Measurements from ENCODE around the gene YY2.
"Not testable (repeated sequence)": the region's sequence is repeated elsewhere in the genome, so short reads cannot be mapped to it uniquely, and the experiment has no call there.

The YY2 gene

DNA sequence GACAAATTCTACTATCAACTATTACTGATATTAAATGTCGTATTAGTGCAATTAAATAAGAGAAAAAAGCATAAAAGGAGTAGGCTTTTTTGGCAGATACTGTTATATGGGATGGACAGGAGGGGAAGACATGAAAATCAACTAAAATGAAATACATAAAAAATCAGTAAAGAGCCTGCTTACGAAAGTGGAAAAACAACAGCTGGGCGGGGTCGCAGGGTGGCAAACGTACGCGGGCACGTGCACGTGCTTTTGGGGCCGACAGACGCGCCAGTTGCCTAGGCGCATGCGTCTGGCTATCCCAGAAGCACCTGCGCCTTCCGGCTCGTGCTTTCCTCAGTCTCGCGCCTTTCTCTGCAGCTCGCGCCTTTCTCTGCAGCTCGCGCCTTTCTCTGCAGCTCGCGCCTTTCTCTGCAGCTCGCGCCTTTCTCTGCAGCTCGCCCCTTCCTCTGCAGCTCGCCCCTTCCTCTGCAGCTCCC lies at the start of gene YY2:
YY2 (plus strand) TSS at position 51 of the 479 bp plus-strand sequence. CDS start 498 bp downstream, outside the sequence.
- DNase-seq (ENCODE audit: low read depth in 4 of 4, low spot score in 1 of 4), result no peak

DNA sequence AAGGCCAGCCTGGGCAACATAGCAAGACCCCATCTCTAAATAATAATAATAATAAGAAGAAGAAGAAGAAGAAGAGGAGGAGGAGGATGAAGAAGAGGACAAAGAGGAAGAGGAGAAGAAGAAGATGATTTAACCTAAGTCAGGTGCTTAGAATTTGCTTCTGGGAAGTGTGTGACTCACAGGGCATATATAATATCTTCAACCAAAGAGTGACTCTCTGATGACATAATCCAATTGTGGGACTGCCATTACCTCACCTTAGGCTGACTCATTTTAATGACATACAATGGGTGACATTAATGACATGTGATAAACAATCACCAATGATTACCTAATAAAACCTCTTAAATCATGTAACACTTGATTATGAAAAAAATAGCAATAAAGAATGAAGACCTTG lies 49.1 kb upstream of the YY2 start:
- DNase-seq (ENCODE audit: low read depth in 4 of 4, low spot score in 1 of 4), result no peak

DNA sequence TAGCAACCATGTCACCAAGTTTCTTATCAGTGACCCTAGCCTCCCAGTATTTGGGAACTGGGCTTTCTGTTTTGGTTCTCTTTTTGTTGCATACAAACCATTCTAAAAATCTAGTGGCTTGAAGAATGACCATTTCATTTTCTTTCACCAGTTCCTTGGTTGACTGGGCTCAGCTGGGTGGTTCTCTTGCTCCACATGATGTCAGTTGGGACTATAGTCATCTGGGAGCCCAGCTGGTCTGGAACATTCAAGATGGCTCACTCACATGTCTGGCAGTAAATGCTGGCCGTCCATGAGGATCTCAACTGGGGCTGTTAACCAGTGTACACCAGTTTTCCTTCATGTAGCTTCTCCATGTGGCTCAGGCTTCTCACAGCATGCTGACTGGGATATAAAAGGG lies 44.0 kb upstream of the YY2 start:
- DNase-seq (ENCODE audit: low read depth in 4 of 4, low spot score in 1 of 4), result no peak

- no peak for DNase-seq (ENCODE audit: low read depth in 4 of 4, low spot score in 1 of 4)
Observed at GRCh38 chrX:21812628-21813027, 43.2 kb upstream of the YY2 start.

DNA sequence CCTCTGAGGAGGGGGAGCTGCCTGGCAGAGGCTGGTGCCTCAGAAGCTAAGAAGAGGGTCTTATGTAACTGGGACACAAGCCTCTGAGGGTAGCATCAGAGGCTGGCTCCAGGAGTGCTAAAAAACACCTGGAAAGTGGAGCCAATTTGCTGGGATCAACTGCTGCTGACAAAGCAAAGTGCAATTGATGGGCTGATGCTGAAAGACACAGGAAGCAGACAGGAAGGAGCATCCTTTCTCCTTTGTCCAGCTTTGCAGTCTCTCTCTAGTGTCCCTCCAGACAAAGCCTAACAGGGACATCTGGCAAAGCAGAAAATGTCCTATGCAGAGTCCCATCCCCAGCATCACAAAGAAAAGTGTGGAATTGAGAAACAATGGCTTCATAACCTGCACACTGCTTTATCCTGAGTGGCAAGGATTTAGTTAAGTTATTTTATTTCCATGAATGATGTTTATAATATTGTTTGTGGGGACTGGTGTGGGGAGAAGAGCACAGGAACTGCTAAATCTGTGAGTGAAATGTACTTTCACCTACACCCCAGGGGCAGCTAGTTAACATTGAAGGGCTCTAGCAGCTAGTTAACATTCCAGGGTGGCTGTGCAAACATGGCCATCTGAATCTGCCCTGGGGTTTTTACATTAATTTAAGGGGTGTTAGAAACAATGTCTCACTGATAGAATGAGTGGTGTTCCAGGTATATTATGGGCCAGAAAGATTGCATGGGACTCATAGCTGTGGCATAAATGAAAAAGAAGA lies 42.0 kb upstream of the YY2 start:
- DNase-seq (ENCODE audit: low read depth in 4 of 4, low spot score in 1 of 4), result no peak

- DNase-seq (ENCODE audit: low read depth in 4 of 4, low spot score in 1 of 4), result no peak
Observed at GRCh38 chrX:21816136-21816535, 39.7 kb upstream of the YY2 start.

- not testable (repeated sequence) for DNase-seq (ENCODE audit: low read depth in 4 of 4, low spot score in 1 of 4)
Observed at GRCh38 chrX:21820170-21820569, 35.6 kb upstream of the YY2 start.

GRCh38 chrX:21821875-21822274 lies 33.9 kb upstream of the YY2 start:
- no peak for DNase-seq (ENCODE audit: low read depth in 4 of 4, low spot score in 1 of 4)

- DNase-seq (ENCODE audit: low read depth in 4 of 4, low spot score in 1 of 4), result no peak
Observed at GRCh38 chrX:21831496-21831895, 24.3 kb upstream of the YY2 start.

GRCh38 chrX:21837056-21837455 lies 18.7 kb upstream of the YY2 start:
- DNase-seq (ENCODE audit: low read depth in 4 of 4, low spot score in 1 of 4), result no peak

DNA sequence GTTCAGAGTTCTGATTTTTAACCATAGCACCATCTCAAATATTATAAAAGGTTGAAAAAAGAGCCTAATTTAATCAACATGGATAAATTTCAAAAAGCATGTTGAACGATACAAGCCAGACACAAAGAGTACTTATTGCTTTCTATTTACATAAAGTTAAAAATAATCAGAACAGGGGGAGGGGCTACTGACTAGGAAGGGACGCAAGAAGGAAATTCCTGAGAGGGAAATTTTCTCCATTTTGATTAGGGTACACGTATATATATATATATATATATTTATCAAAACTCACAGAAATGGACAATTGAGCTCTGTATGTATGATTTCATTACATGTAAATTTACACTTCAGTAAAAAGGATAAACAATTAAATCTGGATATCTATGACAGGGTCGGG lies 16.9 kb upstream of the YY2 start:
- no peak for DNase-seq (ENCODE audit: low read depth in 4 of 4, low spot score in 1 of 4)

DNA sequence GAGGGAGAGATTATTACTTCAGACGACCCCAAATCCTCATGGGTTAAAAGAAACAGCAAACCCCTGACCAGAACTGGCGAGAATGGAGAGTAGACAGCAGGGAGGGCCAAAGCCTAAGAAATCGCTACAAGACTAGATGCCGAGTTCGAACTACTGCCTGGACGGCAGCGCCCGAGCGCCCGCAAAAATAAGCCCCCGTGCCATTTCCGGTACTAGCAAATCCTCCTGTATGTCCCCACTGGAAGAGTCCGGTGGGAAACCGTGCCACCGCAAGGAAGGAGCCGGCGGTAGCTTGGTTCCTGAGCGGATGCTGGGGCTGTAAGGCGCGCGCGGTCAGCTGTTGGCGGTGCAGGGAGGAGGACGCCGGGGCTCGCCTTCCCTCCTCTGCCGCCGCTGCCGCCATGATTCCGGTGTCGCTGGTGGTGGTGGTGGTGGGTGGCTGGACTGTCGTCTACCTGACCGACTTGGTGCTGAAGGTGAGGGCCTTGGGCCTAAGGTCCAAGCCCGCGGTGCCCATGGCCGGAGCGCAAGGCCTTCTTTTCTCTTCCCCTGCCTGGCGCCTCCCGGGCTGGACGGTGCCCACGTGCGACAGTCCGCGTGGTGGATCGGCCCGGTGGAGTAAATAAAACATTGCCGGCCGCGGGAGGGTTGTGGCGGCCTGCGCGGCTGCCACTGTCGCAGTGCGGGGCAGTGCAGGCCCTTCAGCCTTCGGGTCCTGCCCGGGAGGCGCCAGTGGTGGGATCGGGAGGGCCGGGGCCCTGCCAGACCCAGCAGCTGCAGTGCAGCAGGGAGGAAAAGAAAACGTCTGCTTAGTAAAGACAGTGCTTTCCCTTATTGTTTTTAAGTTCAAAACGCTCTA lies 16.2 kb upstream of the YY2 start, which contains the start of gene MBTPS2:
MBTPS2 (plus strand) TSS at position 284 of the 859 bp plus-strand sequence; CDS start at position 402, 118 bp downstream.
- peak; percentile 52 to 70 (median 64) for DNase-seq (ENCODE audit: low read depth in 4 of 4, low spot score in 1 of 4)

DNA sequence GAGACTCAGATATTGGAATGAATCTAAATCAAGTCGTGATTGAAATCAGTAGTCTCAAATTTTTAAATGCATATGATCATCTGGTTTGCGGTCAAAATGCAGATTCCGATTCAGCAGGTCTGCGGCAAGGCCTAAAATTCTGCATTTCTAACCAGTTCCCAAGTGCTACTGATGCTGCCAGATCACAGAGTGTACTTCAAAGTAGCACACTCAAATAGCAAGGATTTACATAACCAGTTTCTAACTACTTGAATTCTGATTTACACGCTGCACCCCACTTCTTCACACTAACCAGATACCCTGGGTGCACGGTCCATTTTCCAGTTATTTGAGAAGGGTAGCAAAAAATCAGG lies 15.6 kb upstream of the YY2 start:
- peak in 2 of 4 experiments; percentile 1 to 7 for DNase-seq (ENCODE audit: low read depth in 4 of 4, low spot score in 1 of 4)

DNA sequence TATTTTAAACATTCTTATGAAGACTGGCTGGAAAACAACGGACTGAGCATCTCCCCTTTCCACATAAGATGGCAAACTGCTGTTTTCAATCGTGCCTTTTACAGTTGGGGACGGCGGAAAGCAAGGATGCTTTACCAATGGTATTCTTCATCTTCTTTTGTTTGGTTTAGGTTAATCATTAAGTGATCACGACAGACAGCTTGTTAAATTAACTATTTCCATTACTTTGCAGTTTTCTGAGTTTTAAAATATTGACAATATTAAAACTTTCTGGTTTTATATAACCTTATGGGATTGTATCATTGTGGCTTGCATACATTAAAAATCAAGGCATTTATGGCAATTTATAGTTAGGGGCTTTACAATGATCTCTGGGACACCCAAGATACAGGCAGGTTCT lies 12.6 kb upstream of the YY2 start:
- no peak for DNase-seq (ENCODE audit: low read depth in 4 of 4, low spot score in 1 of 4)

GRCh38 chrX:21845096-21845495 lies 10.7 kb upstream of the YY2 start:
- no peak for DNase-seq (ENCODE audit: low read depth in 4 of 4, low spot score in 1 of 4)

DNA sequence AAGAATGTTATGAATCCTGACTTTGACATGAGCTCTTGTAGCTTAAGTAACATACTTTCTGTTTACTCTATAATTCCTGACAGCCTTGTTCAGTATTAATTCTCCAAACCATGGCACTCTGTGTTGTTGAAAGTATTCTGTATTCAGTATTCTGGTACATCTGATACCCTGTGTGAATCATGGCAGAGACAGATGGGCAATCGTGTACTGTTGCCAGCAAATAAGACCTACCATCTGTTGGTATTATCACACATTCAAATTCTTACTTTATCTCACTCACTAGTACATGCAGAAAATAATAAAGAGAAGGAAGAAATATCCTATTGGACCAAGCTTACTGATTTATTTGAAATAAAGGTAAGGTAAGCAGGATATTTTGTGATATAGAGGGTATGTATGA lies 8.4 kb upstream of the YY2 start:
- no peak for DNase-seq (ENCODE audit: low read depth in 4 of 4, low spot score in 1 of 4)

DNA sequence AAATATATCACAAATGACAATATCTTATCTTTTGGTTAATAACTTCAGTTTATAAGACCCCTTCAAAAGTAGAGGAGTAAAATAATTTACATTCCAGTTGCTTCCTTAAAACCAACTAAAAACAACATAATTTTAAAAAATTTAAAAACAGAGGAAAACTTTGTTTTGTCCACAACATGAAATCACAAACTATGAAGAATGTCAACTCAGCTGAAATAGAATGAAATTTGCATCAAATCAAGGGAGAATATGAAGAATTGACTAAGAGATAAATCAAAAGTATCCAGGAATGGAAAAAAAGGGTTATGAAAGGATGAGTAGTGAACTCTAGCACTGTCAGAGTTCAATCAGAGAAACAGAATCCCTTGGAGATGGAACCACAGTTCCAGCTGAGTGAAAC lies 2.2 kb upstream of the YY2 start:
- no peak for DNase-seq (ENCODE audit: low read depth in 4 of 4, low spot score in 1 of 4)

DNA sequence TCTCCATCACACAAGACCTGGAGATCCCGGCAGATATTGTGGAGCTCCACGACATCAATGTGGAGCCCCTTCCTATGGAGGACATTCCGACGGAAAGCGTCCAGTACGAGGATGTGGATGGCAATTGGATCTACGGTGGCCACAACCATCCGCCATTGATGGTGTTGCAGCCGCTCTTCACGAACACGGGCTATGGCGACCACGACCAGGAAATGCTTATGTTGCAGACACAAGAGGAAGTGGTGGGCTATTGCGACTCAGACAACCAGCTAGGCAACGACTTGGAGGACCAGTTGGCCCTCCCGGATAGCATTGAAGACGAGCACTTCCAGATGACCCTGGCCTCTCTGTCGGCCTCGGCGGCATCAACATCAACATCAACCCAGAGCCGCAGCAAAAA lies 717 bp downstream of the YY2 start:
- DNase-seq (ENCODE audit: low read depth in 4 of 4, low spot score in 1 of 4), result no peak

GRCh38 chrX:21863241-21863640 lies 7.5 kb downstream of the YY2 start:
- no peak for DNase-seq (ENCODE audit: low read depth in 4 of 4, low spot score in 1 of 4)

GRCh38 chrX:21865436-21865835 lies 9.6 kb downstream of the YY2 start:
- no peak for DNase-seq (ENCODE audit: low read depth in 4 of 4, low spot score in 1 of 4)

DNA sequence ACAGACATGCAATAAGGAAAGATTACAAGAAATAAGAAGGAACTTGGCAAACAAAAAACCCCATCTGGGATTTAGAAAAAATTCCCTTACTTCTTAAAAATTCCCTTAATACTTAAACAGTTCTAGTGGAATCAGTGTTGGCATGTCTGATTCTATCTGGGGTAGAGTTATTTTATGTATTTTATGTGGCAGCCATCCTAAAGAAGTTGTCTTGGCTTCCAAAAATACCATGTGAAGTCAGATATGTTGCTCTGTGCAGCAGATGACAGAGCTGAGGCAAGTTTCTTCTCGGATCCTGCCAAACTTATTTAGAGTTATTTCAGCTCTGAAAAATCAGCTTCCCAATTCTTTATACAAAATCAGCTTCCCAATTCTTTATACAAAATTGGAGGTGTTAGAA lies 14.7 kb downstream of the YY2 start:
- no peak for DNase-seq (ENCODE audit: low read depth in 4 of 4, low spot score in 1 of 4)

- no peak for DNase-seq (ENCODE audit: low read depth in 4 of 4, low spot score in 1 of 4)
Observed at GRCh38 chrX:21873063-21873775, 17.4 kb downstream of the YY2 start.
